Liver (tissue), 9 donors: ENCODE results near the gene KMT2E. TPM values are rescaled to one million over a fixed set of nuclear protein-coding genes. Genes with fewer than 3 reads are reported as not detected.

Source experiments
- DNase-seq: peaks from one replicate; pipeline ENCODE4 v3.0.0-alpha.2; 2017; ENCODE audit warnings: low spot score
- H3K27ac ChIP-seq, 2 donors: one replicate each; pipeline ENCODE4 v1.7.0; 2013; ENCODE audit warnings: inconsistent platforms in 2 of 2, low read length in 2 of 2, control low read depth in 1 of 2, low read depth in 1 of 2, mild to moderate bottlenecking in 1 of 2
- H3K27me3 ChIP-seq, 4 donors: one replicate each; pipeline versions ENCODE4 v1.6.1 to v1.7.0; 2013; ENCODE audit warnings: low read length in 3 of 4, inconsistent platforms in 1 of 4, mild to moderate bottlenecking in 1 of 4, moderate library complexity in 1 of 4; ENCODE audit not compliant: control insufficient read depth in 4 of 4, insufficient read depth in 4 of 4
- H3K36me3 ChIP-seq, 4 donors: one replicate each; pipeline versions ENCODE4 v1.6.1 to v1.7.0; 2013; ENCODE audit warnings: low read length in 3 of 4, mild to moderate bottlenecking in 3 of 4, low read depth in 1 of 4, moderate library complexity in 1 of 4; ENCODE audit not compliant: control insufficient read depth in 4 of 4, insufficient read depth in 3 of 4
- H3K4me1 ChIP-seq, 4 donors: one replicate each; pipeline versions ENCODE4 v1.6.1 to v1.7.0; 2013; ENCODE audit warnings: low read length in 3 of 4, mild to moderate bottlenecking in 3 of 4, moderate library complexity in 1 of 4; ENCODE audit not compliant: control insufficient read depth in 4 of 4, insufficient read depth in 4 of 4
- H3K4me3 ChIP-seq, 3 donors: one replicate each; pipeline versions ENCODE4 v1.6.1 to v1.7.0; 2013; ENCODE audit warnings: low read length in 3 of 3, control low read depth in 1 of 3, low read depth in 1 of 3, mild to moderate bottlenecking in 1 of 3
- H3K9ac ChIP-seq, 2 donors: one replicate each; pipeline ENCODE4 v1.7.0; 2013; ENCODE audit warnings: low read length in 2 of 2, mild to moderate bottlenecking in 2 of 2, moderate library complexity in 2 of 2, control low read depth in 1 of 2, low read depth in 1 of 2
- H3K9me3 ChIP-seq, 4 donors: one replicate each; pipeline versions ENCODE4 v1.6.1 to v1.7.0; 2013; ENCODE audit warnings: low read length in 3 of 4; ENCODE audit not compliant: control insufficient read depth in 4 of 4
- ATF3 ChIP-seq: IDR thresholded peaks from 2 replicates; pipeline ENCODE4 v1.6.1; 2016; ENCODE audit warnings: antibody characterized with exemption
- CTCF ChIP-seq: fragments of 150-350 bp; IDR thresholded peaks from 2 replicates; pipeline ENCODE4 v1.5.1; 2017; ENCODE audit warnings: improper control_type of control experiment, low read depth, low read length; ENCODE audit not compliant: missing input control
- EGR1 ChIP-seq, 2 donors: IDR thresholded peaks; 2 replicates each; pipeline ENCODE4 v1.6.1; 2016 to 2018; ENCODE audit warnings: antibody characterized with exemption in 2 of 2, low read depth in 2 of 2
- FOXA1 ChIP-seq: IDR thresholded peaks from 2 replicates; pipeline ENCODE4 v1.6.1; 2016; ENCODE audit warnings: antibody characterized with exemption
- FOXA2 ChIP-seq: IDR thresholded peaks from 2 replicates; pipeline ENCODE4 v1.6.1; 2016; ENCODE audit warnings: antibody characterized with exemption
- GABPA ChIP-seq, 2 donors: IDR thresholded peaks in 1 of 2; conservative IDR thresholded peaks in 1 of 2; 2 replicates each; pipeline ENCODE4 v1.6.1; 2016; ENCODE audit warnings: antibody characterized with exemption in 2 of 2, mild to moderate bottlenecking in 1 of 2, moderate library complexity in 1 of 2
- HNF4A ChIP-seq, 2 donors: conservative IDR thresholded peaks; 2 replicates each; pipeline ENCODE4 v1.6.1; 2016; ENCODE audit warnings: antibody characterized with exemption in 2 of 2, mild to moderate bottlenecking in 2 of 2
- HNF4G ChIP-seq: IDR thresholded peaks from 2 replicates; pipeline ENCODE4 v1.6.1; 2016; ENCODE audit warnings: antibody characterized with exemption
- JUND ChIP-seq, 2 donors: IDR thresholded peaks; 2 replicates each; pipeline ENCODE4 v1.6.1; 2016; ENCODE audit warnings: antibody characterized with exemption in 2 of 2
- MAX ChIP-seq: IDR thresholded peaks from 2 replicates; pipeline ENCODE4 v1.6.1; 2016; ENCODE audit warnings: antibody characterized with exemption
- NR2F2 ChIP-seq: IDR thresholded peaks from 2 replicates; pipeline ENCODE4 v1.6.1; 2016; ENCODE audit warnings: antibody characterized with exemption
- RAD21 ChIP-seq, 2 donors: IDR thresholded peaks; 2 replicates each; pipeline ENCODE4 v1.6.1; 2016; ENCODE audit warnings: antibody characterized with exemption in 2 of 2, mild to moderate bottlenecking in 2 of 2
- REST ChIP-seq: IDR thresholded peaks from 2 replicates; pipeline ENCODE4 v1.6.1; 2016; ENCODE audit warnings: antibody characterized with exemption, mild to moderate bottlenecking
- RXRA ChIP-seq, 2 donors: IDR thresholded peaks; 2 replicates each; pipeline ENCODE4 v1.6.1; 2017 to 2018; ENCODE audit warnings: antibody characterized with exemption in 2 of 2, mild to moderate bottlenecking in 1 of 2
- SP1 ChIP-seq: IDR thresholded peaks from 2 replicates; pipeline ENCODE4 v1.6.1; 2018; ENCODE audit warnings: antibody characterized with exemption, mild to moderate bottlenecking
- TAF1 ChIP-seq: conservative IDR thresholded peaks from 2 replicates; pipeline ENCODE4 v1.6.1; 2016; ENCODE audit warnings: antibody characterized with exemption, mild to moderate bottlenecking
- YY1 ChIP-seq: IDR thresholded peaks from 2 replicates; pipeline ENCODE4 v1.6.1; 2016; ENCODE audit warnings: antibody characterized with exemption, mild to moderate bottlenecking
- WGBS: extraction: QIAGEN DNeasy Blood & Tissue Kit; methylation state at CpG from one replicate; pipeline ENCODE4 v1.1.7; 2013; 5-methylcytosine and 5-hydroxymethylcytosine counted together
- polyA plus RNA-seq, 2 donors: library from polyadenylated mRNA; stranded (reverse) in 1 of 2; unstranded in 1 of 2; fragments of 200-250 nt in 1 of 2; fragments of >200 nt in 1 of 2; fragmentation: Nextera tagmentation in 1 of 2; extraction: Ambion mirVana in 1 of 2; gene quantifications; one replicate each; pipeline versions ENCODE4 v1.2.1 to v1.2.3, GENCODE V29; 2013 to 2015
- total RNA-seq, 2 donors: library from RNA; depleted of rRNA; stranded (reverse); fragments of >200 nt; gene quantifications; one replicate each; pipeline ENCODE4 v1.2.3, GENCODE V29; 2014
- donor health status: healthy.
- donor health status: healthy.
- donor health status: healthy.
- donor health status: healthy.
- donor health status: healthy.

The KMT2E gene
- total and polyA plus RNA-seq, 4 donors: 7.1 to 55.6 (median 42.4) TPM

- Histone ChIP-seq H3K36me3 (no peaks in the 10 kb centered on the region), H3K9ac (no peak overlapping the region), H3K4me3 (no peak overlapping the region), H3K27ac (no peak overlapping the region), H3K4me1 (peaks cover 0 to 13% (median 10%) of the 10 kb centered on the region in 4 donors), H3K27me3 (no peaks in the 10 kb centered on the region), H3K9me3 (no peaks in the 10 kb centered on the region)
- TF ChIP-seq FOXA1: no peak
- no peak for TF ChIP-seq EGR1 (IDR thresholded peaks at IDR 0.05; ENCODE audit: low read depth in 2 of 2)
- no peak for TF ChIP-seq TAF1
- TF ChIP-seq HNF4A (conservative IDR thresholded peaks at IDR 0.05): no peak
- TF ChIP-seq FOXA2: no peak
- no peak for TF ChIP-seq RAD21 (IDR thresholded peaks at IDR 0.05)
- TF ChIP-seq REST: no peak
- TF ChIP-seq JUND (IDR thresholded peaks at IDR 0.05): no peak
- TF ChIP-seq SP1: no peak
- no peak for TF ChIP-seq MAX
- no peak for TF ChIP-seq RXRA (IDR thresholded peaks at IDR 0.05)
- no peak for TF ChIP-seq GABPA (IDR thresholded peaks at IDR 0.05 in 1 of 2, conservative IDR thresholded peaks at IDR 0.05 in 1 of 2)
- no peak for TF ChIP-seq YY1
- no peak for TF ChIP-seq CTCF
- TF ChIP-seq ATF3: no peak
- no peak for TF ChIP-seq NR2F2
- no peak for TF ChIP-seq HNF4G
- DNase-seq: no peak
- 82% methylated on average over 6 of the region's 6 CpGs for WGBS
Observed at GRCh38 chr7:104964626-104965236, 49.3 kb upstream of the KMT2E start.

- TF ChIP-seq TAF1 (no peak), GABPA (IDR thresholded peaks at IDR 0.05 in 1 of 2, conservative IDR thresholded peaks at IDR 0.05 in 1 of 2) (no peak), YY1 (no peak), JUND (IDR thresholded peaks at IDR 0.05) (no peak), FOXA1 (no peak), REST (no peak), MAX (no peak), EGR1 (IDR thresholded peaks at IDR 0.05; ENCODE audit: low read depth in 2 of 2) (no peak)
- no peak for DNase-seq
- WGBS: over 99% methylated on average over 2 of the region's 2 CpGs
- H3K27ac ChIP-seq: no peak overlapping the region
- no peaks in the 10 kb centered on the region for H3K36me3 ChIP-seq
- no peak overlapping the region for H3K9ac ChIP-seq
- no peaks in the 10 kb centered on the region for H3K9me3 ChIP-seq
- H3K4me3 ChIP-seq: no peak overlapping the region
- no peaks in the 10 kb centered on the region for H3K27me3 ChIP-seq
- peaks cover 0 to 13% (median 10%) of the 10 kb centered on the region in 4 donors for H3K4me1 ChIP-seq
Observed at GRCh38 chr7:104966022-104966421, 48.0 kb upstream of the KMT2E start.
